Measurements from ENCODE around the gene GRIK4. TPM values are rescaled to one million over a fixed set of nuclear protein-coding genes. Genes with fewer than 3 reads are reported as not detected.

GRIK4 gene
- total and polyA plus RNA-seq, 2 experiments from 2014 or later = not detected

DNA sequence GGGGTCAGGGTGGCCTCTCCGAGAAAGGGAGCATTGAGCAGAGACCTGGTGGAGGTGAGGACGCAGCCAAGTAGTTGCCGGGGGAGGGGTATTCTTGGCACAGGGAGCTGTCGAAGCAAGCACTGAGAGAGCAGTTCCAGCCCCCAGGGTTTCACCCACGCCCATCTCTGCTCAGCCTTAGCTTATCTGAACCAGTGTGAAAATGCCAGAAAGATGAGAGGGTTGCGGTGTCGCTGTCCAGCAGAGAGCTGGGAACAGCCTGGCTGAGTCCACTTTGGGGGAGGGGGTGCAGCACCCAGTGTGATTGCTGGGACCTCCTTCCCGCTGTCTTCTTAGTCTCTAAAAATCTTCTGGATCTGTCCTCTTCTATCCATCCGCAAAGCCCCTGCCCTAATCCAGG, 389.1 kb downstream of the GRIK4 start:
- Histone ChIP-seq H3K4me1 (ENCODE audit: insufficient read depth) (no peaks in the 10 kb centered on the region), H3K9me2 (ENCODE audit: insufficient read depth) (no peaks in the 10 kb centered on the region), H3K36me3 (ENCODE audit: low read depth) (no peaks in the 10 kb centered on the region), H3K4me2 (ENCODE audit: unreplicated experiment) (no peak overlapping the region), H3K79me2 (ENCODE audit: insufficient read depth) (no peaks in the 10 kb centered on the region), H2AFZ (no peak overlapping the region), H3K4me3 (no peak overlapping the region), H3K27ac (no peak overlapping the region), H4K20me1 (ENCODE audit: insufficient read depth) (no peaks in the 10 kb centered on the region), H3K9ac (no peak overlapping the region), H3K27me3 (replicated peaks; ENCODE audit: insufficient read depth) (peaks cover 12% of the 10 kb centered on the region), H3K9me3 (ENCODE audit: low read depth) (no peaks in the 10 kb centered on the region), H3F3A (ENCODE audit: insufficient read depth) (no peaks in the 10 kb centered on the region)
- no peak for DNase-seq
- 52 to 58% methylated on average over 9 of the region's 9 CpGs for WGBS, 2 experiments (ENCODE audit: low coverage in 1 of 2, low lambda C conversion rate in 2 of 2, missing lambda C conversion rate in 2 of 2)
- in situ Hi-C loops (cut with MboI) = no loop called here
- TF ChIP-seq EZH2 (IDR thresholded peaks at IDR 0.05; ENCODE audit: insufficient read depth, poor library complexity, severe bottlenecking) (no peak), EZH2phosphoT487 (IDR thresholded peaks at IDR 0.05; ENCODE audit: insufficient read depth, low read depth) (no peak)

DNA sequence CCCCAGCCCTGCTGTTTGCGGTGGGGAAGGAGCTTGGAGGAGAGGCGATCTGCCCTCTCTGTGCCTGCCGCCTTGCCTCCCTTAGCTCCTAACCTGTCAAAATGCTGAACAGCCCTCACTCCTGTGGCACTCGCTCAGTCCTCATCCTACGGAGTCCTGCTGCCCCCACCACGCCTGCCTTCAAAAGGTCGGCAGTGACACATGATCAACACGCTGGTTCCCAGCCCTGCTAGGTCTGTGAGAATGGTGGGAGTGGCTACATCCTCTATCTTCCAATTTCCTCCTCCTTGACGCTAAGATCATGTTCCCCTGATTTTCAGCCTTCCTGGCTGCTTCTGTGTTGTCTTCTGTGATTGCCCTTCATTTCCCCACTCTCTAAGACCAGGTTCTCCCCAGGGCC, 392.1 kb downstream of the GRIK4 start:
- in situ Hi-C loops (cut with MboI) = no loop called here
- Histone ChIP-seq H3K4me3 (no peak overlapping the region), H3K9ac (no peak overlapping the region), H3K4me2 (ENCODE audit: unreplicated experiment) (no peak overlapping the region), H4K20me1 (ENCODE audit: insufficient read depth) (no peaks in the 10 kb centered on the region), H2AFZ (no peak overlapping the region), H3K36me3 (ENCODE audit: low read depth) (no peaks in the 10 kb centered on the region), H3K79me2 (ENCODE audit: insufficient read depth) (no peaks in the 10 kb centered on the region), H3K27me3 (replicated peaks; ENCODE audit: insufficient read depth) (peaks cover 20% of the 10 kb centered on the region), H3K9me2 (ENCODE audit: insufficient read depth) (no peaks in the 10 kb centered on the region), H3K9me3 (ENCODE audit: low read depth) (no peaks in the 10 kb centered on the region), H3K27ac (no peak overlapping the region), H3F3A (ENCODE audit: insufficient read depth) (no peaks in the 10 kb centered on the region), H3K4me1 (ENCODE audit: insufficient read depth) (no peaks in the 10 kb centered on the region)
- TF ChIP-seq EZH2phosphoT487 (IDR thresholded peaks at IDR 0.05; ENCODE audit: insufficient read depth, low read depth) = no peak
- TF ChIP-seq EZH2 (IDR thresholded peaks at IDR 0.05; ENCODE audit: insufficient read depth, poor library complexity, severe bottlenecking) = no peak
- 42 to 45% methylated on average over 9 of the region's 9 CpGs for WGBS, 2 experiments (ENCODE audit: low coverage in 1 of 2, low lambda C conversion rate in 2 of 2, missing lambda C conversion rate in 2 of 2)
- no peak for DNase-seq

DNA sequence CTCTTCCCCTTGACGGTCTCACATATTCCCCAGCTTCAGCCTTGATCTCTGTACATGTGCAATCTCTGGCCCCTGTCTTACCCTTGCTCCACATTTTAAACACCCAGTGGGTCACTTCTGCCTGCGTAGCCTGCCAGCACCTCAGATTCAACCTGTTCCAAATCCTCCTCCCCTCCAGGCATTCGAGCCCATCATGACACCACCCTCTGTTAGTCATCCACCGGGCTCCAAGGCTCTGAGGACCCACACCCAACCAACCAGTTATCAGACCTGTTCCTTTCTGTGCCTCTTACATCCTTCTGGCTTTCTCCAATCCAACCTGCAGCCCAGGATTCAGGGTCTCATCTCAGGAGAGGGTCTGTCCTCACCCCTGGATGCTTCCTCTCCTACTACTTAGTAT, 392.6 kb downstream of the GRIK4 start:
- in situ Hi-C loops (cut with MboI) = no loop called here
- H3K4me3 ChIP-seq = no peak overlapping the region
- no peak overlapping the region for H2AFZ ChIP-seq
- H3K9me3 ChIP-seq (ENCODE audit: low read depth) = no peaks in the 10 kb centered on the region
- H3K27me3 ChIP-seq (replicated peaks; ENCODE audit: insufficient read depth) = peaks cover 18% of the 10 kb centered on the region
- no peak for DNase-seq
- 31 to 32% methylated on average over 4 of the region's 4 CpGs for WGBS, 2 experiments (ENCODE audit: low coverage in 1 of 2, low lambda C conversion rate in 2 of 2, missing lambda C conversion rate in 2 of 2)
- H3K27ac ChIP-seq = no peak overlapping the region
- H3K4me1 ChIP-seq (ENCODE audit: insufficient read depth) = no peaks in the 10 kb centered on the region
- H3K9me2 ChIP-seq (ENCODE audit: insufficient read depth) = no peaks in the 10 kb centered on the region
- no peaks in the 10 kb centered on the region for H3K36me3 ChIP-seq (ENCODE audit: low read depth)
- no peak overlapping the region for H3K9ac ChIP-seq
- H3K4me2 ChIP-seq (ENCODE audit: unreplicated experiment) = no peak overlapping the region
- H3K79me2 ChIP-seq (ENCODE audit: insufficient read depth) = no peaks in the 10 kb centered on the region
- TF ChIP-seq EZH2 (IDR thresholded peaks at IDR 0.05; ENCODE audit: insufficient read depth, poor library complexity, severe bottlenecking) (no peak), EZH2phosphoT487 (IDR thresholded peaks at IDR 0.05; ENCODE audit: insufficient read depth, low read depth) (no peak)
- no peaks in the 10 kb centered on the region for H3F3A ChIP-seq (ENCODE audit: insufficient read depth)
- no peaks in the 10 kb centered on the region for H4K20me1 ChIP-seq (ENCODE audit: insufficient read depth)

DNA sequence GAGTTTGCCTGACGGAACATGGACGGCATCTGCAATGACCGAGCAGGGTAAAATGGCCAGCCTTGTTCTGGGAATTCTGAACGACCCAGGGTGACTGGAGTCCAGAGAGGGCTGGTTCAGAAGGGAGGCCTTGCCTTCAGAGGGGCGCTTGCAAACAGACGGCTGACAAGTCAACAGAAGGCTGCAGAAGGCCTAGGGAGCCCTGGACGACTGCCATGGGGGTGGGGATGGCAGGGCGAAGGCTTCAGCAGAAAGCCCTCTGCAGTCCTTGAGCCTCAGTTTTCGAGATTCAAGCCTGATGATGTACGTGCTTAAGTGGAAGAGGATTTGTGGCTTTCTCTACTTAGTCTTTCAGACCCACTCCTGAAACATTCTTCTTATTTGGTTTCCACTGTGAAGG, 395.2 kb downstream of the GRIK4 start:
- WGBS, 2 experiments (ENCODE audit: low coverage in 1 of 2, low lambda C conversion rate in 2 of 2, missing lambda C conversion rate in 2 of 2) = 46 to 53% methylated on average over 10 of the region's 10 CpGs
- peaks cover 13% of the 10 kb centered on the region for H3K27me3 ChIP-seq (replicated peaks; ENCODE audit: insufficient read depth)
- no peaks in the 10 kb centered on the region for H3F3A ChIP-seq (ENCODE audit: insufficient read depth)
- no peak overlapping the region for H3K9ac ChIP-seq
- no peaks in the 10 kb centered on the region for H4K20me1 ChIP-seq (ENCODE audit: insufficient read depth)
- H2AFZ ChIP-seq = no peak overlapping the region
- no peaks in the 10 kb centered on the region for H3K36me3 ChIP-seq (ENCODE audit: low read depth)
- in situ Hi-C loops (cut with MboI) = no loop called here
- H3K79me2 ChIP-seq (ENCODE audit: insufficient read depth) = no peaks in the 10 kb centered on the region
- H3K9me3 ChIP-seq (ENCODE audit: low read depth) = no peaks in the 10 kb centered on the region
- H3K9me2 ChIP-seq (ENCODE audit: insufficient read depth) = no peaks in the 10 kb centered on the region
- DNase-seq = no peak
- no peak overlapping the region for H3K27ac ChIP-seq
- TF ChIP-seq EZH2phosphoT487 (IDR thresholded peaks at IDR 0.05; ENCODE audit: insufficient read depth, low read depth) = no peak
- TF ChIP-seq EZH2 (IDR thresholded peaks at IDR 0.05; ENCODE audit: insufficient read depth, poor library complexity, severe bottlenecking) = no peak
- H3K4me1 ChIP-seq (ENCODE audit: insufficient read depth) = no peaks in the 10 kb centered on the region
- H3K4me3 ChIP-seq = no peak overlapping the region
- H3K4me2 ChIP-seq (ENCODE audit: unreplicated experiment) = no peak overlapping the region

- Histone ChIP-seq H3K27me3 (replicated peaks; ENCODE audit: insufficient read depth) (peaks cover 13% of the 10 kb centered on the region), H3F3A (ENCODE audit: insufficient read depth) (no peaks in the 10 kb centered on the region), H3K4me3 (no peak overlapping the region), H2AFZ (no peak overlapping the region), H3K9me3 (ENCODE audit: low read depth) (no peaks in the 10 kb centered on the region), H3K4me2 (ENCODE audit: unreplicated experiment) (no peak overlapping the region), H3K27ac (no peak overlapping the region), H3K36me3 (ENCODE audit: low read depth) (no peaks in the 10 kb centered on the region), H4K20me1 (ENCODE audit: insufficient read depth) (no peaks in the 10 kb centered on the region), H3K4me1 (ENCODE audit: insufficient read depth) (no peaks in the 10 kb centered on the region), H3K79me2 (ENCODE audit: insufficient read depth) (no peaks in the 10 kb centered on the region), H3K9me2 (ENCODE audit: insufficient read depth) (no peaks in the 10 kb centered on the region), H3K9ac (no peak overlapping the region)
- WGBS, 2 experiments (ENCODE audit: low coverage in 1 of 2, low lambda C conversion rate in 2 of 2, missing lambda C conversion rate in 2 of 2) = 33 to 42% methylated on average over 1 of the region's 1 CpG
- in situ Hi-C loops (cut with MboI) = no loop called here
- no peak for DNase-seq
- TF ChIP-seq EZH2 (IDR thresholded peaks at IDR 0.05; ENCODE audit: insufficient read depth, poor library complexity, severe bottlenecking) (no peak), EZH2phosphoT487 (IDR thresholded peaks at IDR 0.05; ENCODE audit: insufficient read depth, low read depth) (no peak)
These were observed 396.4 kb downstream of the GRIK4 start for GRCh38 chr11:120907971-120908370.
